Measurements from ENCODE around the gene HINFP. TPM values are rescaled to one million over a fixed set of nuclear protein-coding genes. Genes with fewer than 3 reads are reported as not detected.

The HINFP gene
- total and polyA plus RNA-seq, 9 of the 15 experiments (the other 6 are each of a cell fraction or from before 2014, with no cell fraction given), result 13.8 to 34.1 (median 22.5) TPM

GRCh38 chr11:119108146-119108856, 13.1 kb upstream of the HINFP start (continued):
- no peak for TF ChIP-seq ZNF318 (IDR thresholded peaks at IDR 0.05; ENCODE audit: borderline replicate concordance in 1 of 2, low read depth in 1 of 2)
- TF ChIP-seq NR3C1 (CRISPR knock-in tag; IDR thresholded peaks at IDR 0.05), result no peak
- peak; percentile 62 for TF ChIP-seq E2F8 (IDR thresholded peaks at IDR 0.05; ENCODE audit: low read depth, partially characterized antibody)
- TF ChIP-seq GABPA (tag; conservative IDR thresholded peaks at IDR 0.05; ENCODE audit: low read depth), result peak; percentile 90
- peak; percentile 80 for TF ChIP-seq ZBTB40 (IDR thresholded peaks at IDR 0.05)
- TF ChIP-seq ZBTB40 (CRISPR knock-in tag; IDR thresholded peaks at IDR 0.05), result no peak
